GM23248 (cell line): ENCODE data around the gene BTNL9.

ENCODE experiments used
- EZH2 ChIP-seq: fragments of 200-600 bp; sonication (generic); IDR thresholded peaks from 2 replicates; pipeline ENCODE4 v1.6.1; 2018; ENCODE audit warnings: antibody characterized with exemption, mild to moderate bottlenecking; ENCODE audit not compliant: insufficient read depth, poor library complexity, severe bottlenecking
- EZH2phosphoT487 ChIP-seq: fragments of 200-600 bp; sonication (generic); IDR thresholded peaks from 2 replicates; pipeline ENCODE4 v1.6.1; 2018; ENCODE audit warnings: antibody characterized with exemption, moderate library complexity, mild to moderate bottlenecking, low read depth; ENCODE audit not compliant: insufficient read depth

- TF ChIP-seq EZH2 (no peak), EZH2phosphoT487 (no peak)
Measured at GRCh38 chr5:181063514-181063913, 23.4 kb downstream of the BTNL9 start.
